A673 (cell line): ENCODE measurements around the gene MYO5B. TPM values are rescaled to one million over a fixed set of nuclear protein-coding genes. Genes with fewer than 3 reads are reported as not detected.

ENCODE experiments used
- BruUV-seq: library from RNA; stranded (reverse); fragments of 400-500 nt; replicated peaks from 2 replicates; lab custom pipeline; 2021; lab: Mats Ljungman, UMichigan
- CTCF ChIA-PET: fragments of 300-600 bp; sonication (Branson Sonifier 250); formaldehyde crosslinking; loops from one replicate; lab custom pipeline; 2022; ENCODE audit warnings: antibody characterized with exemption; lab: Charles Lee
- POLR2A ChIA-PET: fragments of 300-600 bp; sonication (Branson Sonifier 250); formaldehyde crosslinking; loops from one replicate; lab custom pipeline; 2022; ENCODE audit warnings: antibody characterized with exemption; ENCODE audit not compliant: low non-redundant PET; lab: Charles Lee
- DNase-seq: peaks from one replicate; pipeline ENCODE4 v3.0.0-alpha.2; 2015; ENCODE audit warnings: low spot score
- H3K27ac ChIP-seq: fragments of 200-600 bp; sonication (generic); 2 replicates; pipeline ENCODE4 v1.5.1; 2016; ENCODE audit warnings: mixed run types, low read depth, mild to moderate bottlenecking, mixed read lengths, antibody characterized with exemption, low read length; ENCODE audit not compliant: poor library complexity, severe bottlenecking
- H3K27me3 ChIP-seq: fragments of 200-600 bp; sonication (generic); replicated peaks from 2 replicates; pipeline ENCODE4 v1.6.1; 2017; ENCODE audit warnings: mixed run types, low read depth, mild to moderate bottlenecking, mixed read lengths, antibody characterized with exemption, low read length; ENCODE audit not compliant: insufficient read depth, poor library complexity
- H3K36me3 ChIP-seq: fragments of 200-600 bp; sonication (generic); 2 replicates; pipeline ENCODE4 v1.6.1; 2016; ENCODE audit warnings: mixed run types, mild to moderate bottlenecking, mixed read lengths, antibody characterized with exemption, low read length; ENCODE audit not compliant: insufficient read depth, poor library complexity, severe bottlenecking
- H3K4me1 ChIP-seq: fragments of 200-600 bp; sonication (generic); 2 replicates; pipeline ENCODE4 v1.6.1; 2017; ENCODE audit warnings: mixed run types, mild to moderate bottlenecking, mixed read lengths, antibody characterized with exemption, low read length; ENCODE audit not compliant: insufficient read depth, poor library complexity, severe bottlenecking
- H3K4me3 ChIP-seq: fragments of 200-600 bp; sonication (generic); 2 replicates; pipeline ENCODE4 v1.5.1; 2016; ENCODE audit warnings: low read depth, mixed run types, mild to moderate bottlenecking, mixed read lengths, low read length; ENCODE audit not compliant: poor library complexity, severe bottlenecking
- H3K9me3 ChIP-seq: fragments of 200-600 bp; sonication (generic); 2 replicates; pipeline ENCODE4 v1.6.1; 2016; ENCODE audit warnings: mixed run types, low read depth, mild to moderate bottlenecking, mixed read lengths, antibody characterized with exemption, low read length; ENCODE audit not compliant: poor library complexity, severe bottlenecking
- EZH2 ChIP-seq: fragments of 200-600 bp; sonication (generic); IDR thresholded peaks from 2 replicates; pipeline ENCODE4 v1.6.1; 2017; ENCODE audit warnings: borderline replicate concordance, low read depth, mild to moderate bottlenecking, mixed read lengths, antibody characterized with exemption, low read length; ENCODE audit not compliant: poor library complexity, severe bottlenecking
- intact Hi-C: fragments of 100-400 bp; cut with micrococcal nuclease; formaldehyde crosslinking; loops from one replicate; pipeline ENCODE4 v1.10.0; 2022; ENCODE audit not compliant: unreplicated experiment
- total RNA-seq: library from RNA; stranded (reverse); gene quantifications from 2 replicates; pipeline ENCODE4 v1.2.3, GENCODE V29; 2021
- TF ChIP-seq, protein P1 (sequence below): fragments of 300-800, 200-600 bp; sonication (generic); conservative IDR thresholded peaks from 2 replicates; pipeline ENCODE4 v1.5.1; 2017; ENCODE audit warnings: low read depth, mild to moderate bottlenecking, antibody characterized with exemption, low read length, moderate library complexity, mixed read lengths

Gene MYO5B
- total RNA-seq, 1 experiment from 2014 or later: 0.30 TPM

DNA sequence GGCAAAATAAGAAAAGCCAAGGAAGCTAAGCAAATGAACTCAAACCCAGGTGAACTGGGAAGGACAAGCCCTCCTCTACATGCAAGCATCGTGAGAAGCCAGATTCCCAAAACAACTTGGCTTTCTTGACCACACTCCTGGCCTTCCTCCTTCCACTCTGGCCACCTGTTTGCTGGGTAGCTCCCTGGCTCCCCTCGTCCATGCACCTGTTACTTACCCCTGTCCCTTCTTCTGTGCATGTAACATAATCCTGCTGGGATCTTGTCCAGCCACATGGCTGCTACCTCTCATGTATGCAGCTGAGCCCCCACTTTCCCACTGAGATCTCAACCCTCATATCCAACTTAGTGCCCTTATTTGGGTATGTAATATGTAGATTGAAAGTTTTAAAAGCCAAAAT is 121.6 kb downstream of the MYO5B start:
- DNase-seq: no peak
- TF ChIP-seq, protein P1, sequence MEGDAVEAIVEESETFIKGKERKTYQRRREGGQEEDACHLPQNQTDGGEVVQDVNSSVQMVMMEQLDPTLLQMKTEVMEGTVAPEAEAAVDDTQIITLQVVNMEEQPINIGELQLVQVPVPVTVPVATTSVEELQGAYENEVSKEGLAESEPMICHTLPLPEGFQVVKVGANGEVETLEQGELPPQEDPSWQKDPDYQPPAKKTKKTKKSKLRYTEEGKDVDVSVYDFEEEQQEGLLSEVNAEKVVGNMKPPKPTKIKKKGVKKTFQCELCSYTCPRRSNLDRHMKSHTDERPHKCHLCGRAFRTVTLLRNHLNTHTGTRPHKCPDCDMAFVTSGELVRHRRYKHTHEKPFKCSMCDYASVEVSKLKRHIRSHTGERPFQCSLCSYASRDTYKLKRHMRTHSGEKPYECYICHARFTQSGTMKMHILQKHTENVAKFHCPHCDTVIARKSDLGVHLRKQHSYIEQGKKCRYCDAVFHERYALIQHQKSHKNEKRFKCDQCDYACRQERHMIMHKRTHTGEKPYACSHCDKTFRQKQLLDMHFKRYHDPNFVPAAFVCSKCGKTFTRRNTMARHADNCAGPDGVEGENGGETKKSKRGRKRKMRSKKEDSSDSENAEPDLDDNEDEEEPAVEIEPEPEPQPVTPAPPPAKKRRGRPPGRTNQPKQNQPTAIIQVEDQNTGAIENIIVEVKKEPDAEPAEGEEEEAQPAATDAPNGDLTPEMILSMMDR: no peak
- no peak for TF ChIP-seq EZH2
- H3K27ac ChIP-seq: no peak overlapping the region
- POLR2A ChIA-PET: no interaction called here
- H3K9me3 ChIP-seq: no peaks in the 10 kb centered on the region
- peaks cover 13% of the 10 kb centered on the region for H3K27me3 ChIP-seq
- no peaks in the 10 kb centered on the region for H3K36me3 ChIP-seq
- CTCF ChIA-PET: no interaction called here
- H3K4me3 ChIP-seq: no peak overlapping the region
- intact Hi-C loops: no loop called here
- H3K4me1 ChIP-seq: no peaks in the 10 kb centered on the region
- no TSS peak for BruUV-seq

DNA sequence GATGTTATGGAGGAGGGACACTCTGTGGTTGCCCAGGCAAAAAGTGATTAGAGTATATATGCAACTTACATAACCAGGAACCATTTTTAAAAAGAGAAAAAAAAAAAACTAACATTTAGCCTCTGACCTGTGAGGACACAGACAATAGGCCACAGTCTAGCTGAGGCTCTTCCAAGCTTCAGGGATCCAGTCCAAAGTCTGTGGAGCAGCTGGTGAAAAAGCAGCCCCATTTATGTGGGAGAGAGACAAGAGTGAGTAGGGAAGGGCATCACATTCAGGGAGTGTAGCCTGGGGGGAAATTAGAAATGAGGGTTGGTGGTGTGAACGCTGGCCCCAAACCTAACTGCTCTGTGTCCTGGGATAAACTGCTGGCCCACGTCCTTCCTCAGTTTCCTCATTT is 122.8 kb downstream of the MYO5B start:
- no peak for DNase-seq
- TF ChIP-seq, protein P1: no peak
- TF ChIP-seq EZH2: no peak
- Histone ChIP-seq H3K4me1 (no peaks in the 10 kb centered on the region), H3K4me3 (no peak overlapping the region), H3K27ac (no peak overlapping the region), H3K9me3 (no peaks in the 10 kb centered on the region), H3K27me3 (peaks cover 10% of the 10 kb centered on the region), H3K36me3 (no peaks in the 10 kb centered on the region)
- CTCF ChIA-PET: no interaction called here
- POLR2A ChIA-PET: no interaction called here
- intact Hi-C loops: no loop called here
- BruUV-seq: no TSS peak

DNA sequence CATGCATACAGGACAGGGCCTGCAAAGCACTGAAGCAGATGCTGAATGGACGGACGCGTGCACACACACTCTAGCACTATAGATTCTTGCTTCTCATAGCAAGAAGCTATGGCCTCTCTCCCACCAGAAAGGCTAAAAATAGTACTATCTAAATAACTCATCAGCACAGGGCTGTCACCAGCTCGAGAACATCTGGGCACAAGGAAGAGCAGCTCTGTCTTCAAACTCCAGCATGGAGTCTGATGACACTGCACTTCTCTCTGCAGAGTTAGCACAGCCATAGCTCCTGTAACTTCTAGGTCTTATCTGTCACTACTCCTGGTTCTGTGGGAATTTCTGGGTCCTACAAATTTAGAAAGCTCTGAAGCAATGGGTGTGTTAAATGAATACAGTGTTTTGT is 123.5 kb downstream of the MYO5B start:
- TF ChIP-seq, protein P1: no peak
- TF ChIP-seq EZH2: no peak
- H3K4me3 ChIP-seq: no peak overlapping the region
- no TSS peak for BruUV-seq
- DNase-seq: no peak
- H3K27me3 ChIP-seq: peaks cover 10% of the 10 kb centered on the region
- no peaks in the 10 kb centered on the region for H3K9me3 ChIP-seq
- H3K4me1 ChIP-seq: no peaks in the 10 kb centered on the region
- intact Hi-C loops: no loop called here
- no peak overlapping the region for H3K27ac ChIP-seq
- ChIA-PET POLR2A (no interaction called here), CTCF (no interaction called here)
- no peaks in the 10 kb centered on the region for H3K36me3 ChIP-seq
